WTC11 (cell line): ENCODE data around the gene BNC2. TPM values are rescaled to one million over a fixed set of nuclear protein-coding genes. Genes with fewer than 3 reads are reported as not detected.
A peak's percentile ranks its signal among the peaks of the same experiment; 100 is the strongest.

Experiments used
- ATAC-seq: fragments of 200-7000 bp; cut with Tn5 transposase; 2 replicates; pipeline ENCODE4 v1.10.0; 2021; ENCODE audit warnings: mild to moderate bottlenecking, moderate library complexity
- CTCF ChIA-PET: fragments of 300-600 bp; sonication (Branson Sonifier 250); formaldehyde crosslinking; loops from one replicate; lab custom pipeline; 2021; ENCODE audit warnings: antibody characterized with exemption; lab: Charles Lee
- POLR2A ChIA-PET: fragments of 350-600 bp; sonication (Branson Sonifier 250); formaldehyde crosslinking; loops from one replicate; lab custom pipeline; 2021; ENCODE audit warnings: antibody characterized with exemption; lab: Charles Lee
- DNase-seq: peaks from one replicate; pipeline ENCODE4 v3.0.0; 2021; ENCODE audit warnings: low spot score
- H3K27ac Mint-ChIP-seq: 2 replicates; pipeline ENCODE4 v1.8.0; 2021; ENCODE audit warnings: mixed read lengths
- H3K27me3 Mint-ChIP-seq: 2 replicates; pipeline ENCODE4 v1.8.0; 2021; ENCODE audit warnings: low read depth, mild to moderate bottlenecking, moderate library complexity, mixed read lengths
- H3K36me3 Mint-ChIP-seq: 2 replicates; pipeline ENCODE4 v1.8.0; 2021; ENCODE audit warnings: mixed read lengths
- H3K4me1 Mint-ChIP-seq: 2 replicates; pipeline ENCODE4 v1.8.0; 2022; ENCODE audit warnings: mixed read lengths
- H3K4me3 Mint-ChIP-seq: 2 replicates; pipeline ENCODE4 v1.8.0; 2021; ENCODE audit warnings: mild to moderate bottlenecking, moderate library complexity, mixed read lengths
- H3K9me3 Mint-ChIP-seq: 2 replicates; pipeline ENCODE4 v1.8.0; 2021; ENCODE audit warnings: mixed read lengths
- FOXJ3 ChIP-seq: sonication (generic); formaldehyde crosslinking; IDR thresholded peaks from 2 replicates; pipeline ENCODE4 v1.9.0; 2021; ENCODE audit warnings: missing genetic modification reagents, mild to moderate bottlenecking, borderline replicate concordance
- GRHL2 ChIP-seq: fragments of 250-450 bp; sonication (Bioruptor Pico); IDR thresholded peaks from 2 replicates; pipeline ENCODE4 v1.8.0; 2022; ENCODE audit warnings: mild to moderate bottlenecking, moderate library complexity; ENCODE audit not compliant: insufficient replicate concordance, severe bottlenecking
- JUN ChIP-seq: sonication (generic); formaldehyde crosslinking; IDR thresholded peaks from 2 replicates; pipeline ENCODE4 v1.8.0; 2023; ENCODE audit warnings: mild to moderate bottlenecking, missing genetic modification reagents
- MXD4 ChIP-seq: fragments of 250-450 bp; sonication (Bioruptor Pico); IDR thresholded peaks from 2 replicates; pipeline ENCODE4 v1.8.0; 2021; ENCODE audit warnings: mild to moderate bottlenecking, moderate library complexity, borderline replicate concordance
- MYBL2 ChIP-seq: sonication (generic); formaldehyde crosslinking; IDR thresholded peaks from 2 replicates; pipeline ENCODE4 v1.8.1; 2023; ENCODE audit warnings: mild to moderate bottlenecking, moderate library complexity, missing genetic modification reagents
- NFATC4 ChIP-seq: fragments of 250-450 bp; sonication (Bioruptor Pico); IDR thresholded peaks from 2 replicates; pipeline ENCODE4 v1.9.0; 2021; ENCODE audit warnings: mild to moderate bottlenecking
- NFYB ChIP-seq: sonication (generic); formaldehyde crosslinking; conservative IDR thresholded peaks from 2 replicates; pipeline ENCODE4 v1.8.0; 2022; ENCODE audit warnings: low read depth, missing genetic modification reagents
- RELA ChIP-seq: sonication (generic); formaldehyde crosslinking; IDR thresholded peaks from 2 replicates; pipeline ENCODE4 v1.8.1; 2022; ENCODE audit warnings: missing genetic modification reagents, mild to moderate bottlenecking, borderline replicate concordance
- RORB ChIP-seq: fragments of 250-450 bp; sonication (Bioruptor Pico); IDR thresholded peaks from 2 replicates; pipeline ENCODE4 v1.9.0; 2021; ENCODE audit warnings: mild to moderate bottlenecking
- ZNF281 ChIP-seq: sonication (generic); formaldehyde crosslinking; IDR thresholded peaks from 2 replicates; pipeline ENCODE4 v1.8.0; 2023; ENCODE audit warnings: mild to moderate bottlenecking, missing genetic modification reagents
- ZNF416 ChIP-seq: fragments of 250-450 bp; sonication (Bioruptor Pico); IDR thresholded peaks from 2 replicates; pipeline ENCODE4 v1.9.0; 2021; ENCODE audit warnings: mild to moderate bottlenecking, inconsistent platforms
- total RNA-seq: library from RNA; stranded (reverse); gene quantifications from 3 replicates; pipeline ENCODE4 v1.2.3, GENCODE V29; 2021
- TF ChIP-seq, protein P1 (sequence below): fragments of 200-600 bp; IDR thresholded peaks from 2 replicates; pipeline ENCODE4 v1.8.0; 2022; ENCODE audit warnings: antibody characterized with exemption
- TF ChIP-seq, protein P2 (sequence below): sonication (generic); formaldehyde crosslinking; conservative IDR thresholded peaks from 2 replicates; pipeline ENCODE4 v1.8.1; 2023; ENCODE audit warnings: mild to moderate bottlenecking, low read depth, missing genetic modification reagents, moderate library complexity
- TF ChIP-seq, protein P3 (sequence below): fragments of 250-450 bp; sonication (Bioruptor Pico); IDR thresholded peaks from 2 replicates; pipeline ENCODE4 v2.1.2; 2022; ENCODE audit warnings: mild to moderate bottlenecking, moderate library complexity
- TF ChIP-seq, protein P4 (sequence below): sonication (generic); formaldehyde crosslinking; IDR thresholded peaks from 2 replicates; pipeline ENCODE4 v1.8.1; 2022; ENCODE audit warnings: missing genetic modification reagents, borderline replicate concordance
- TF ChIP-seq, protein P5 (sequence below): sonication (generic); formaldehyde crosslinking; IDR thresholded peaks from 2 replicates; pipeline ENCODE4 v1.8.0; 2022; ENCODE audit warnings: mild to moderate bottlenecking, missing genetic modification reagents

The BNC2 gene
- total RNA-seq, 1 experiment from 2014 or later, result 33.3 TPM

GRCh38 chr9:16509997-16510396 lies 360.5 kb downstream of the BNC2 start (continued):
- TF ChIP-seq, protein P1, sequence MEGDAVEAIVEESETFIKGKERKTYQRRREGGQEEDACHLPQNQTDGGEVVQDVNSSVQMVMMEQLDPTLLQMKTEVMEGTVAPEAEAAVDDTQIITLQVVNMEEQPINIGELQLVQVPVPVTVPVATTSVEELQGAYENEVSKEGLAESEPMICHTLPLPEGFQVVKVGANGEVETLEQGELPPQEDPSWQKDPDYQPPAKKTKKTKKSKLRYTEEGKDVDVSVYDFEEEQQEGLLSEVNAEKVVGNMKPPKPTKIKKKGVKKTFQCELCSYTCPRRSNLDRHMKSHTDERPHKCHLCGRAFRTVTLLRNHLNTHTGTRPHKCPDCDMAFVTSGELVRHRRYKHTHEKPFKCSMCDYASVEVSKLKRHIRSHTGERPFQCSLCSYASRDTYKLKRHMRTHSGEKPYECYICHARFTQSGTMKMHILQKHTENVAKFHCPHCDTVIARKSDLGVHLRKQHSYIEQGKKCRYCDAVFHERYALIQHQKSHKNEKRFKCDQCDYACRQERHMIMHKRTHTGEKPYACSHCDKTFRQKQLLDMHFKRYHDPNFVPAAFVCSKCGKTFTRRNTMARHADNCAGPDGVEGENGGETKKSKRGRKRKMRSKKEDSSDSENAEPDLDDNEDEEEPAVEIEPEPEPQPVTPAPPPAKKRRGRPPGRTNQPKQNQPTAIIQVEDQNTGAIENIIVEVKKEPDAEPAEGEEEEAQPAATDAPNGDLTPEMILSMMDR, result no peak

- Mint-ChIP-seq H3K4me1 (peaks cover 31% of the 10 kb centered on the region), H3K4me3 (no peak overlapping the region)
- DNase-seq, result no peak
- no peak for ATAC-seq
- CTCF ChIA-PET, result no interaction called here
- TF ChIP-seq NFATC4 (CRISPR knock-in tag) (no peak), FOXJ3 (CRISPR knock-in tag) (no peak), ZNF281 (CRISPR knock-in tag) (no peak), ZNF416 (CRISPR knock-in tag) (no peak), RORB (CRISPR knock-in tag) (no peak), GRHL2 (CRISPR knock-in tag) (no peak), RELA (no peak), MXD4 (CRISPR knock-in tag) (no peak), NFYB (no peak), JUN (CRISPR knock-in tag) (no peak), MYBL2 (CRISPR knock-in tag) (no peak)
- TF ChIP-seq, protein P2, sequence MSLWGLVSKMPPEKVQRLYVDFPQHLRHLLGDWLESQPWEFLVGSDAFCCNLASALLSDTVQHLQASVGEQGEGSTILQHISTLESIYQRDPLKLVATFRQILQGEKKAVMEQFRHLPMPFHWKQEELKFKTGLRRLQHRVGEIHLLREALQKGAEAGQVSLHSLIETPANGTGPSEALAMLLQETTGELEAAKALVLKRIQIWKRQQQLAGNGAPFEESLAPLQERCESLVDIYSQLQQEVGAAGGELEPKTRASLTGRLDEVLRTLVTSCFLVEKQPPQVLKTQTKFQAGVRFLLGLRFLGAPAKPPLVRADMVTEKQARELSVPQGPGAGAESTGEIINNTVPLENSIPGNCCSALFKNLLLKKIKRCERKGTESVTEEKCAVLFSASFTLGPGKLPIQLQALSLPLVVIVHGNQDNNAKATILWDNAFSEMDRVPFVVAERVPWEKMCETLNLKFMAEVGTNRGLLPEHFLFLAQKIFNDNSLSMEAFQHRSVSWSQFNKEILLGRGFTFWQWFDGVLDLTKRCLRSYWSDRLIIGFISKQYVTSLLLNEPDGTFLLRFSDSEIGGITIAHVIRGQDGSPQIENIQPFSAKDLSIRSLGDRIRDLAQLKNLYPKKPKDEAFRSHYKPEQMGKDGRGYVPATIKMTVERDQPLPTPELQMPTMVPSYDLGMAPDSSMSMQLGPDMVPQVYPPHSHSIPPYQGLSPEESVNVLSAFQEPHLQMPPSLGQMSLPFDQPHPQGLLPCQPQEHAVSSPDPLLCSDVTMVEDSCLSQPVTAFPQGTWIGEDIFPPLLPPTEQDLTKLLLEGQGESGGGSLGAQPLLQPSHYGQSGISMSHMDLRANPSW (CRISPR knock-in tag), result no peak
- TF ChIP-seq, protein P3, sequence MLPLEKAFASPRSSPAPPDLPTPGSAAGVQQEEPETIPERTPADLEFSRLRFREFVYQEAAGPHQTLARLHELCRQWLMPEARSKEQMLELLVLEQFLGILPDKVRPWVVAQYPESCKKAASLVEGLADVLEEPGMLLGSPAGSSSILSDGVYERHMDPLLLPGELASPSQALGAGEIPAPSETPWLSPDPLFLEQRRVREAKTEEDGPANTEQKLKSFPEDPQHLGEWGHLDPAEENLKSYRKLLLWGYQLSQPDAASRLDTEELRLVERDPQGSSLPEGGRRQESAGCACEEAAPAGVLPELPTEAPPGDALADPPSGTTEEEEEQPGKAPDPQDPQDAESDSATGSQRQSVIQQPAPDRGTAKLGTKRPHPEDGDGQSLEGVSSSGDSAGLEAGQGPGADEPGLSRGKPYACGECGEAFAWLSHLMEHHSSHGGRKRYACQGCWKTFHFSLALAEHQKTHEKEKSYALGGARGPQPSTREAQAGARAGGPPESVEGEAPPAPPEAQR (CRISPR knock-in tag), result no peak
- TF ChIP-seq, protein P4, sequence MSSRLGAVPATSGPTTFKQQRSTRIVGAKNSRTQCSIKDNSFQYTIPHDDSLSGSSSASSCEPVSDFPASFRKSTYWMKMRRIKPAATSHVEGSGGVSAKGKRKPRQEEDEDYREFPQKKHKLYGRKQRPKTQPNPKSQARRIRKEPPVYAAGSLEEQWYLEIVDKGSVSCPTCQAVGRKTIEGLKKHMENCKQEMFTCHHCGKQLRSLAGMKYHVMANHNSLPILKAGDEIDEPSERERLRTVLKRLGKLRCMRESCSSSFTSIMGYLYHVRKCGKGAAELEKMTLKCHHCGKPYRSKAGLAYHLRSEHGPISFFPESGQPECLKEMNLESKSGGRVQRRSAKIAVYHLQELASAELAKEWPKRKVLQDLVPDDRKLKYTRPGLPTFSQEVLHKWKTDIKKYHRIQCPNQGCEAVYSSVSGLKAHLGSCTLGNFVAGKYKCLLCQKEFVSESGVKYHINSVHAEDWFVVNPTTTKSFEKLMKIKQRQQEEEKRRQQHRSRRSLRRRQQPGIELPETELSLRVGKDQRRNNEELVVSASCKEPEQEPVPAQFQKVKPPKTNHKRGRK, result no peak
- TF ChIP-seq, protein P5, sequence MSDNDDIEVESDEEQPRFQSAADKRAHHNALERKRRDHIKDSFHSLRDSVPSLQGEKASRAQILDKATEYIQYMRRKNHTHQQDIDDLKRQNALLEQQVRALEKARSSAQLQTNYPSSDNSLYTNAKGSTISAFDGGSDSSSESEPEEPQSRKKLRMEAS (CRISPR knock-in tag), result no peak
- TF ChIP-seq, all 79 proteins: peak for 0
- POLR2A ChIA-PET, result no interaction called here
- Mint-ChIP-seq H3K9me3 (no peaks in the 10 kb centered on the region), H3K36me3 (no peaks in the 10 kb centered on the region), H3K27ac (peak overlapping the region; percentile 51; the same call in 1 of the 2 replicates), H3K27me3 (no peaks in the 10 kb centered on the region)
These were observed 365.3 kb downstream of the BNC2 start for GRCh38 chr9:16505199-16505598.
